Panc1 (cell line): ENCODE results near the gene WFS1. TPM values are rescaled to one million over a fixed set of nuclear protein-coding genes. Genes with fewer than 3 reads are reported as not detected.

Experiments used
- ATAC-seq: fragments of 200-7000 bp; cut with Tn5 transposase; 2 replicates; pipeline ENCODE4 v1.9.1; 2020; ENCODE audit warnings: mild to moderate bottlenecking, moderate library complexity
- BruUV-seq: library from RNA; stranded (reverse); fragments of 400-500 nt; replicated peaks from 2 replicates; lab custom pipeline; 2021; lab: Mats Ljungman, UMichigan
- CTCF ChIA-PET: fragments of 300-600 bp; sonication (Branson Sonifier 250); formaldehyde crosslinking; loops from one replicate; lab custom pipeline; 2022; ENCODE audit warnings: antibody characterized with exemption; lab: Charles Lee
- POLR2A ChIA-PET: fragments of 300-600 bp; sonication (Branson Sonifier 250); formaldehyde crosslinking; loops from one replicate; lab custom pipeline; 2022; ENCODE audit warnings: antibody characterized with exemption; lab: Charles Lee
- DNase-seq: peaks from one replicate; pipeline ENCODE4 v3.0.0-alpha.2; 2010; ENCODE audit warnings: low read depth, low spot score
- H3K27ac ChIP-seq: 2 replicates; pipeline ENCODE4 v1.5.1; 2011; ENCODE audit warnings: mild to moderate bottlenecking, low read length, inconsistent platforms
- H3K27me3 ChIP-seq: fragments of 200-500 bp; sonication (Bioruptor generic); 2 replicates; pipeline ENCODE4 v1.6.0; 2014; ENCODE audit warnings: low read length, inconsistent platforms; ENCODE audit not compliant: control insufficient read depth, insufficient read depth
- H3K36me3 ChIP-seq: fragments of 200-500 bp; sonication (Bioruptor generic); 2 replicates; pipeline ENCODE4 v1.5.1; 2014; ENCODE audit warnings: inconsistent platforms, mild to moderate bottlenecking, low read length, moderate library complexity; ENCODE audit not compliant: control insufficient read depth, insufficient read depth
- H3K4me1 ChIP-seq: 2 replicates; pipeline ENCODE4 v1.5.1; 2011; ENCODE audit warnings: inconsistent platforms, mild to moderate bottlenecking, low read length, moderate library complexity; ENCODE audit not compliant: control insufficient read depth, insufficient read depth
- H3K4me3 ChIP-seq, 2 experiments: 2 replicates each; pipeline ENCODE4 v1.5.1; 2011 to 2012; ENCODE audit warnings: low read depth in 2 of 2, low read length in 2 of 2, mild to moderate bottlenecking in 2 of 2, inconsistent platforms in 1 of 2, moderate library complexity in 1 of 2
- H3K9me3 ChIP-seq: fragments of 200-500 bp; sonication (Bioruptor generic); 2 replicates; pipeline ENCODE4 v1.5.1; 2014; ENCODE audit warnings: low read depth, mild to moderate bottlenecking, inconsistent platforms, low read length, moderate library complexity; ENCODE audit not compliant: control insufficient read depth, insufficient read depth
- CTCF ChIP-seq: fragments of 450-650 bp; IDR thresholded peaks from 2 replicates; pipeline ENCODE4 v1.5.1; 2017; ENCODE audit warnings: mild to moderate bottlenecking
- POLR2AphosphoS5 ChIP-seq: IDR thresholded peaks from 2 replicates; pipeline ENCODE4 v1.6.1; 2012; ENCODE audit warnings: mild to moderate bottlenecking, low read depth, low read length, moderate library complexity
- SIN3A ChIP-seq: IDR thresholded peaks from 2 replicates; pipeline ENCODE4 v1.6.1; 2012; ENCODE audit warnings: low read depth, mild to moderate bottlenecking, low read length, moderate library complexity, borderline replicate concordance; ENCODE audit not compliant: insufficient read depth
- TCF7L2 ChIP-seq: IDR thresholded peaks from 2 replicates; pipeline ENCODE4 v1.6.1; 2011; ENCODE audit warnings: mild to moderate bottlenecking, low read depth, low read length, inconsistent platforms
- in situ Hi-C: cut with HindIII; loops from 2 replicates; pipeline ENCODE4 v1.10.0; 2016; ENCODE audit warnings: low sequenced_read_pairs, low pct_unique_long_range_greater_than_20kb
- intact Hi-C: fragments of 100-400 bp; cut with micrococcal nuclease; formaldehyde crosslinking; loops from one replicate; pipeline ENCODE4 v1.10.0; 2022; ENCODE audit not compliant: unreplicated experiment
- total RNA-seq: library from RNA; stranded (reverse); gene quantifications from one replicate; pipeline ENCODE4 v1.2.1, GENCODE V29; 2021; ENCODE audit not compliant: unreplicated experiment
- TF ChIP-seq, protein P1 (sequence below), 2 experiments: IDR thresholded peaks; 2 replicates each; pipeline ENCODE4 v1.6.1; 2011 to 2012; ENCODE audit warnings: low read depth in 2 of 2, control low read depth in 1 of 2, low read length in 1 of 2, mild to moderate bottlenecking in 1 of 2, moderate library complexity in 1 of 2; ENCODE audit not compliant: insufficient read depth in 1 of 2

WFS1 gene
- total RNA-seq, 1 experiment from 2014 or later: 67.5 TPM

DNA sequence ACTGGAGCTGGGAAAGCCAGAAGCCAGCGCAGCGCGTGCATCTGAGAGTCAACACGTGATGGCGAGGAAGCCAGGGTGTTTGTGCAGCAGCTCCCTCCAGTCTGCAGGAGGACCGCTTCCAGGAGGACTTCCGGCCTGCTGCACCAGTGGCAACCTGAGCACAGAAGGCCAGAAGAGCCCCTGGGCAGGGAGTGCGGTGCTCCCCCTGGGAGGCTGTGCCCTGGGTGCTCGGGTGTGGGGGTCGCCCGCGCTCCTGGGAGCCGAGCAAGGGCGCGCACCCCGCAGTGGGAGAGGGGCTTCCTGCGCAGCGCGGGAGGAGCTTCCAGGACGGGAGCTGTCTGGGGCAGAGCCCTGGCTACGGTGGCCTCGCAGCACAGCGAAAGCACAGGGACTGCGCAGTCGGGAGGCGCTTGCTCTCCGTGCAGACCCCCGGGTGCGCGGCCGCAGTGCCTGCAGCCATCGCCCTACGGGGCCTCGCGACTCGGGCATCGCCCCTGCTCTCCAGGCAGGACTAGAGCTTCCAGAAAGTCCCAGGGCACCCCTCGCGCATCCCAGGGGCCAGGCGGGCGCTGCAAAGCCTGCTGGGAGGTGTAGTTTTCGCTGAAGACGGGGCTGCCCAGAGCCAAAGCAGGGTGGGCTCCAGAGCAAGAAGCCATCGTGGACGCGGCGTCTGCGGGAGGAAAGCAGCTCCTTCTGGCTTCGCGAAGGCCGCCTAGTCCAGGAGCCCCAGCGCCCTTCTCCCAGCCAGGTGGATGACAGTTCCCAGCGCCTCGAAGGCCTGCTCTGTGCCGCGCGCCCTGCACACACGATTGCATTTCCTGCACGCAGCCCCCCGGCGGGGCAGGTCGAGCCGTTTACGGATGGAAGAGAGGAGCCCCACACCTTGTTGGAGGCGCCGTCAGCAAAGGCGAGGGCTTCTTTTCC is 24.1 kb upstream of the WFS1 start:
- no peak overlapping the region for H3K4me3 ChIP-seq
- no peak for ATAC-seq
- in situ Hi-C loops: no loop called here

GRCh38 chr4:6246170-6246634 is 23.4 kb upstream of the WFS1 start:
- TF ChIP-seq TCF7L2 (no peak), CTCF (no peak), POLR2AphosphoS5 (no peak), SIN3A (no peak)
- TF ChIP-seq, protein P1, sequence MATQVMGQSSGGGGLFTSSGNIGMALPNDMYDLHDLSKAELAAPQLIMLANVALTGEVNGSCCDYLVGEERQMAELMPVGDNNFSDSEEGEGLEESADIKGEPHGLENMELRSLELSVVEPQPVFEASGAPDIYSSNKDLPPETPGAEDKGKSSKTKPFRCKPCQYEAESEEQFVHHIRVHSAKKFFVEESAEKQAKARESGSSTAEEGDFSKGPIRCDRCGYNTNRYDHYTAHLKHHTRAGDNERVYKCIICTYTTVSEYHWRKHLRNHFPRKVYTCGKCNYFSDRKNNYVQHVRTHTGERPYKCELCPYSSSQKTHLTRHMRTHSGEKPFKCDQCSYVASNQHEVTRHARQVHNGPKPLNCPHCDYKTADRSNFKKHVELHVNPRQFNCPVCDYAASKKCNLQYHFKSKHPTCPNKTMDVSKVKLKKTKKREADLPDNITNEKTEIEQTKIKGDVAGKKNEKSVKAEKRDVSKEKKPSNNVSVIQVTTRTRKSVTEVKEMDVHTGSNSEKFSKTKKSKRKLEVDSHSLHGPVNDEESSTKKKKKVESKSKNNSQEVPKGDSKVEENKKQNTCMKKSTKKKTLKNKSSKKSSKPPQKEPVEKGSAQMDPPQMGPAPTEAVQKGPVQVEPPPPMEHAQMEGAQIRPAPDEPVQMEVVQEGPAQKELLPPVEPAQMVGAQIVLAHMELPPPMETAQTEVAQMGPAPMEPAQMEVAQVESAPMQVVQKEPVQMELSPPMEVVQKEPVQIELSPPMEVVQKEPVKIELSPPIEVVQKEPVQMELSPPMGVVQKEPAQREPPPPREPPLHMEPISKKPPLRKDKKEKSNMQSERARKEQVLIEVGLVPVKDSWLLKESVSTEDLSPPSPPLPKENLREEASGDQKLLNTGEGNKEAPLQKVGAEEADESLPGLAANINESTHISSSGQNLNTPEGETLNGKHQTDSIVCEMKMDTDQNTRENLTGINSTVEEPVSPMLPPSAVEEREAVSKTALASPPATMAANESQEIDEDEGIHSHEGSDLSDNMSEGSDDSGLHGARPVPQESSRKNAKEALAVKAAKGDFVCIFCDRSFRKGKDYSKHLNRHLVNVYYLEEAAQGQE (IDR thresholded peaks at IDR 0.05; ENCODE audit: insufficient read depth in 1 of 2, low read depth in 2 of 2, low read length in 1 of 2): no peak
- CTCF ChIA-PET: no interaction called here
- Histone ChIP-seq H3K36me3 (no peaks in the 10 kb centered on the region), H3K27ac (no peak overlapping the region), H3K4me1 (no peaks in the 10 kb centered on the region), H3K9me3 (no peaks in the 10 kb centered on the region), H3K27me3 (0 out of 2 replicates have a peak, but pooled peaks cover 4% of the 10 kb centered on the region), H3K4me3 (no peak overlapping the region)
- DNase-seq (no peak), ATAC-seq (no peak)
- intact Hi-C loops (no loop called here), in situ Hi-C loops (no loop called here)
- BruUV-seq: no TSS peak
- POLR2A ChIA-PET: no interaction called here

More for the DNA sequence above, 24.1 kb upstream of the WFS1 start:
- POLR2A ChIA-PET: no interaction called here
- no peak for TF ChIP-seq CTCF
- TF ChIP-seq, protein P1 (IDR thresholded peaks at IDR 0.05; ENCODE audit: insufficient read depth in 1 of 2, low read depth in 2 of 2, low read length in 1 of 2): no peak
- TF ChIP-seq POLR2AphosphoS5: no peak
- TF ChIP-seq SIN3A: no peak
- no peak for TF ChIP-seq TCF7L2
- Histone ChIP-seq H3K4me1 (no peaks in the 10 kb centered on the region), H3K27ac (no peak overlapping the region), H3K36me3 (no peaks in the 10 kb centered on the region), H3K27me3 (0 out of 2 replicates have a peak, but pooled peaks cover 4% of the 10 kb centered on the region), H3K9me3 (no peaks in the 10 kb centered on the region)
- CTCF ChIA-PET: no interaction called here
- no TSS peak for BruUV-seq
- DNase-seq: no peak
- intact Hi-C loops: no loop called here
